Measurements from ENCODE around the gene ZCWPW2. TPM values are rescaled to one million over a fixed set of nuclear protein-coding genes. Genes with fewer than 3 reads are reported as not detected.

ZCWPW2 gene
- total and polyA plus RNA-seq, 4 donors, result 1.1 to 1.6 (median 1.1) TPM

- Histone ChIP-seq H3K36me3 (ENCODE audit: control insufficient read depth in 1 of 2, insufficient read depth in 2 of 2, low read length in 1 of 2) (no peaks in the 10 kb centered on the region), H3K27ac (ENCODE audit: low read depth in 1 of 2, low read length in 2 of 2) (no peak overlapping the region), H3K4me1 (ENCODE audit: control insufficient read depth in 1 of 2, insufficient read depth in 2 of 2, low read length in 2 of 2) (peaks cover 0 to 1% of the 10 kb centered on the region in 2 donors), H3K9me3 (ENCODE audit: control insufficient read depth, low read length) (no peaks in the 10 kb centered on the region), H3K4me3 (ENCODE audit: low read length in 2 of 2) (peak overlapping the region; percentile 70 to 74), H3K27me3 (ENCODE audit: control insufficient read depth in 1 of 2, insufficient read depth in 2 of 2, low read length in 1 of 2) (no peaks in the 10 kb centered on the region)
- intact Hi-C loops (cut with DNase I), result no loop called here
- 1% methylated on average over 48 to 55 of the region's 55 CpGs for WGBS, 2 donors
- peak; percentile 53 to 81 for DNase-seq
- peak; percentile 66 for ATAC-seq (ENCODE audit: low FRiP score)
These were observed 226.7 kb downstream of the ZCWPW2 start for GRCh38 chr3:28575100-28575745.

Other genes starting within 250 kb of the ZCWPW2 start
- gene CMC1, start 107.1 kb upstream of the ZCWPW2 start, total RNA-seq, result 10 to 100 TPM; 16.0 to 16.4 TPM
- gene CMC1, start 107.1 kb upstream of the ZCWPW2 start, polyA plus RNA-seq, result 10 to 100 TPM; 23.7 to 69.9 TPM
- gene AZI2, start 103 bp downstream of the ZCWPW2 start, total RNA-seq, result 10 to 100 TPM; 73.1 to 85.2 TPM
- gene AZI2, start 103 bp downstream of the ZCWPW2 start, polyA plus RNA-seq, result 10 to 100 TPM; 41.4 to 60.1 TPM

All from aorta (tissue), 5 donors.